NB4 (cell line): ENCODE results near the gene HERPUD1.

Source experiments
- CTCF ChIP-seq: IDR thresholded peaks from one replicate; pipeline ENCODE4 v1.5.1; 2012; ENCODE audit warnings: low read depth, low read length
- POLR2A ChIP-seq: IDR thresholded peaks from 2 replicates; pipeline ENCODE4 v1.6.1; 2011; ENCODE audit warnings: mild to moderate bottlenecking; ENCODE audit not compliant: insufficient read length; ENCODE audit errors: extremely low read depth

- no peak for TF ChIP-seq CTCF
- TF ChIP-seq POLR2A, result no peak
Measured at GRCh38 chr16:56885446-56886162, 46.3 kb upstream of the HERPUD1 start.
